GM12878 (cell line): ENCODE measurements around the gene PCCA. TPM values are rescaled to one million over a fixed set of nuclear protein-coding genes. Genes with fewer than 3 reads are reported as not detected.

Source experiments
- BMI1 ChIP-seq: fragments of 450-650 bp; IDR thresholded peaks from 2 replicates; pipeline ENCODE4 v1.6.1; 2016; ENCODE audit warnings: mild to moderate bottlenecking, moderate library complexity, borderline replicate concordance
- CBX5 ChIP-seq: sonication (generic); IDR thresholded peaks from 2 replicates; pipeline ENCODE4 v1.6.1; 2016; ENCODE audit warnings: low read depth, moderate library complexity, mild to moderate bottlenecking, inconsistent platforms
- JUNB ChIP-seq: IDR thresholded peaks from 2 replicates; pipeline ENCODE4 v1.6.1; 2016; ENCODE audit warnings: antibody characterized with exemption, mild to moderate bottlenecking
- MAX ChIP-seq: IDR thresholded peaks from 2 replicates; pipeline ENCODE4 v1.6.1; 2012; ENCODE audit warnings: low read depth, low read length, improper control_type of control experiment
- NBN ChIP-seq: fragments of 450-650 bp; IDR thresholded peaks from 2 replicates; pipeline ENCODE4 v1.6.1; 2016
- NR2C1 ChIP-seq: fragments of 450-650 bp; IDR thresholded peaks from 2 replicates; pipeline ENCODE4 v1.6.1; 2017; ENCODE audit warnings: antibody characterized with exemption, mild to moderate bottlenecking, moderate library complexity
- PML ChIP-seq: IDR thresholded peaks from 2 replicates; pipeline ENCODE4 v1.6.1; 2012; ENCODE audit warnings: low read length, inconsistent platforms
- RAD21 ChIP-seq: IDR thresholded peaks from 2 replicates; pipeline ENCODE4 v1.6.1; 2011; ENCODE audit warnings: mild to moderate bottlenecking, low read depth, low read length, moderate library complexity; ENCODE audit not compliant: insufficient read depth
- SMAD1 ChIP-seq: fragments of 450-650 bp; IDR thresholded peaks from 2 replicates; pipeline ENCODE4 v1.6.1; 2018; ENCODE audit warnings: mild to moderate bottlenecking, low read depth; ENCODE audit not compliant: partially characterized antibody
- SMAD5 ChIP-seq: IDR thresholded peaks from 2 replicates; pipeline ENCODE4 v1.6.1; 2016; ENCODE audit warnings: antibody characterized with exemption, low read depth
- STAT1 ChIP-seq: fragments of 450-650 bp; conservative IDR thresholded peaks from 2 replicates; pipeline ENCODE4 v1.6.1; 2014; ENCODE audit warnings: antibody characterized with exemption, mild to moderate bottlenecking
- TAF1 ChIP-seq: IDR thresholded peaks from 2 replicates; pipeline ENCODE4 v1.6.1; 2011; ENCODE audit warnings: mild to moderate bottlenecking, low read depth, low read length, borderline replicate concordance
- TBL1XR1 ChIP-seq: IDR thresholded peaks from 2 replicates; pipeline ENCODE4 v1.6.1; 2012; ENCODE audit warnings: low read depth, low read length, improper control_type of control experiment
- ZBED1 ChIP-seq: IDR thresholded peaks from 2 replicates; pipeline ENCODE4 v1.6.1; 2016; ENCODE audit warnings: borderline replicate concordance
- ZBTB11 ChIP-seq: fragments of 450-650 bp; formaldehyde crosslinking; IDR thresholded peaks from 2 replicates; pipeline ENCODE4 v1.5.0; 2022; ENCODE audit warnings: mild to moderate bottlenecking, missing genetic modification characterization
- ZNF622 ChIP-seq: fragments of 450-650 bp; IDR thresholded peaks from 2 replicates; pipeline ENCODE4 v1.6.1; 2017; ENCODE audit warnings: mild to moderate bottlenecking, inconsistent platforms
- polyA plus RNA-seq, 11 experiments: library from polyadenylated mRNA; depleted of rRNA in 4 of 11; unstranded in 6 of 11; stranded (reverse) in 5 of 11; fragments of >200 nt; fragmentation: Nextera tagmentation in 4 of 11; fragmentation: Illumina TruSeq in 1 of 11; extraction: Ambion mirVana in 4 of 11; extraction: Trizol in 1 of 11; gene quantifications; 1 replicate in 1 of 11; 2 replicates in 10 of 11; pipeline versions ENCODE4 v1.2.1 to v1.2.3, GENCODE V29; 2011 to 2016; ENCODE audit warnings: inconsistent platforms in 2 of 11, missing spikeins in 2 of 11, low read depth in 1 of 11
- total RNA-seq, 4 experiments: library from RNA; depleted of rRNA in 3 of 4; stranded (reverse); fragments of >200 nt in 3 of 4; fragmentation: Illumina TruSeq in 1 of 4; extraction: Trizol in 1 of 4; gene quantifications; 2 replicates each; pipeline versions ENCODE4 v1.2.1 to v1.2.3, GENCODE V29; 2013 to 2021

PCCA gene
- total and polyA plus RNA-seq, 10 of the 15 experiments (the other 5 are each of a cell fraction or from before 2014, with no cell fraction given) = 5.9 to 18.2 (median 12.4) TPM

GRCh38 chr13:100273138-100273537 lies 184.2 kb downstream of the PCCA start (continued):
- no peak for TF ChIP-seq ZNF622
- TF ChIP-seq CBX5 = no peak
- no peak for TF ChIP-seq TAF1
- no peak for TF ChIP-seq RAD21
- TF ChIP-seq STAT1 = no peak
- no peak for TF ChIP-seq TBL1XR1
- TF ChIP-seq NR2C1 = no peak
- no peak for TF ChIP-seq ZBED1
- TF ChIP-seq MAX = no peak
- no peak for TF ChIP-seq SMAD1
- TF ChIP-seq BMI1 = no peak
- no peak for TF ChIP-seq NBN
- no peak for TF ChIP-seq SMAD5
- TF ChIP-seq JUNB = no peak
- no peak for TF ChIP-seq PML
- no peak for TF ChIP-seq ZBTB11 (CRISPR knock-in tag)
